Measurements from ENCODE around the gene CABYR.

The CABYR gene

DNA sequence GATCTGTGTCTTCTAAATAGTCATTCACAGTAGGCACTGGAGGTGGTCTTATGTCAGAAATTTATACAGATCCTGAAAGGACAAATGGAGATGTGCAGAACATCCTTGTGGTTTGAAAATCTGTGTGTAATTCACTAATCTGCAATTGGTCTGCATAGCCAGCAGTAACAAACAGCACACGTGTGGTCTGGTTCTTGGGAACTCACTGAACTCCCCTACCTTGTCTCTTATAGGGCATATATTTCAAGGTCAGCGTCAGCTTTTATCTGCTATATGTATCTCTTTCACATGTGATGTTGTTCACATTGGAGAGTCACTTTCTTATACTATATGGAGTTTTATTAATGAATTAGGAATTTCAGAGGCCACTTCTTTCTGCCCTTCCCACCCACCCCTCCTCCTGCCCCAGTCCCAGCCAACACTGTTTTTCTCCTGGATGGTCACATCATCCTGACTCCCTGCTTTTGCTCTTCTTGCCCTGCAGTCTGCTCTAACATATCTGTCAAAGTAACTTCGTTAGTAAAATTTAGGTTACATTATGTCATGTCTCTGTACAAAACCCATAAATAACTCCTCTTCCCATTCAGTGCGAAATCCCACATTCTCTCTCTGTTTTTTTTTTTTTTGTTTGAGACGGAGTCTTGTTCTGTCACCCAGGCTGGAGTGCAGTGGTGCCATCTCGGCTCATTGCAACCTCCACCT, 35.4 kb upstream of the CABYR start:
- no peak for DNase-seq (ENCODE audit: extremely low spot score)
- CTCF ChIA-PET, result interaction anchor here (2.7 kb wide), 1 partner anchor 8 kb away, joined by 11 read pairs; no protein-coding TSS in a partner anchor
- POLR2A ChIA-PET, result no interaction called here
- no peak for TF ChIP-seq CTCF (IDR thresholded peaks at IDR 0.05; ENCODE audit: control extremely low read depth, extremely low read depth, low read depth, missing control alignments)

GRCh38 chr18:24104486-24104885, 34.4 kb upstream of the CABYR start:
- DNase-seq (ENCODE audit: extremely low spot score), result no peak
- ChIA-PET CTCF (interaction anchor here (1.0 to 2.7 kb wide), 2 partner anchors 9 to 21 kb away, joined by 3 to 11 read pairs; no protein-coding TSS in a partner anchor), POLR2A (no interaction called here)

DNA sequence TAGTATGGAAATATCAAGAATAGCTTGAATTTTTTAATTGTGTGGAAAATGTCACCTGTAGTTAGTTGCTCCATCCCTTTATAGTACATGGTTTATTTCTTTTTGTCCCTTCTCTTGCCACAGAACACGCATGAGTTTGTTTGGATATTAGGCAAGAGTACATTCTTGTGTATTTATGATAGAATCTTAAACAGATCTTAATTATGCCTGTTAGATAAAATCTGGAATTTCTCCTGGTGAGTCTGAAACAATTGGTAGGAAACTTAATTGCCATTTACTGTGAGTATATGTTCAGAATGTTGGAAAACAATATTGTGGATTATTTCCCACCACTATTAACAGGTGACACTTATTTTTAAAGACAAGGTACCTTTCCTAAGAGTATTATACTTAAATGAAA, 30.2 kb upstream of the CABYR start:
- TF ChIP-seq CTCF (IDR thresholded peaks at IDR 0.05; ENCODE audit: control extremely low read depth, extremely low read depth, low read depth, missing control alignments), result no peak
- ChIA-PET CTCF (interaction anchor here (0.9 to 1.2 kb wide), 2 partner anchors 9 to 12 kb away, joined by 4 read pairs; no protein-coding TSS in a partner anchor), POLR2A (no interaction called here)
- DNase-seq (ENCODE audit: extremely low spot score), result no peak

More at GRCh38 chr18:24104486-24104885, 34.4 kb upstream of the CABYR start:
- no peak for TF ChIP-seq CTCF (IDR thresholded peaks at IDR 0.05; ENCODE audit: control extremely low read depth, extremely low read depth, low read depth, missing control alignments)

DNA sequence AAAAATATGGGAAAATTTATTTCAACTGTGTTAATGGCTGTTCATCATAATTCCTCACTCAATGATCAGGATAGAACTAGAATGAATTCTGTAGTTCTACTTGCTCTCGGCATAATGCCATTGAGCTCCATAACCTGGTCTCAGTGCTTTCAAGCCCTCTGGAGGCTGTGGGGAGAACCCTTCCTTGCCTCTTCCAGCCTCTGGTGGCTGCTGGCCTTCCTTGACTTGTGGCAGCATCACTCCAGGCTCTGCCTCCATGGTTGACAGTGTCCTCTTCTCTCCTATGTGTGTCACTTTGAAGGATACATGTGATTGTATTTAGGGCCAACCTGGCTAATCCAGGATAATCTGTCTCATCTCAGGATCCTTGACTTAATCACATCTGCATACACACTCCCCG, 26.9 kb upstream of the CABYR start:
- POLR2A ChIA-PET, result no interaction called here
- CTCF ChIA-PET, result interaction anchor here (1.0 to 1.9 kb wide), 3 partner anchors 9 to 93 kb away, joined by 3 to 7 read pairs (median 3); no protein-coding TSS in a partner anchor
- no peak for TF ChIP-seq CTCF (IDR thresholded peaks at IDR 0.05; ENCODE audit: control extremely low read depth, extremely low read depth, low read depth, missing control alignments)
- no peak for DNase-seq (ENCODE audit: extremely low spot score)

- ChIA-PET POLR2A (no interaction called here), CTCF (interaction anchor here (1.0 to 1.9 kb wide), 3 partner anchors 8 to 94 kb away, joined by 3 to 7 read pairs (median 3); no protein-coding TSS in a partner anchor)
- DNase-seq (ENCODE audit: extremely low spot score), result no peak
- TF ChIP-seq CTCF (IDR thresholded peaks at IDR 0.05; ENCODE audit: control extremely low read depth, extremely low read depth, low read depth, missing control alignments), result no peak
Observed at GRCh38 chr18:24112464-24112863, 26.4 kb upstream of the CABYR start.

- TF ChIP-seq CTCF (IDR thresholded peaks at IDR 0.05; ENCODE audit: control extremely low read depth, extremely low read depth, low read depth, missing control alignments), result no peak
- POLR2A ChIA-PET, result no interaction called here
- DNase-seq (ENCODE audit: extremely low spot score), result no peak
- CTCF ChIA-PET, result interaction anchor here (1.2 to 1.9 kb wide), 2 partner anchors 7 to 46 kb away, joined by 3 to 7 read pairs; no protein-coding TSS in a partner anchor
Observed at GRCh38 chr18:24112874-24113615, 25.8 kb upstream of the CABYR start.

All from GM10248 (cell line).